GM23338 (cell line): ENCODE results near the gene RBM28. TPM values are rescaled to one million over a fixed set of nuclear protein-coding genes. Genes with fewer than 3 reads are reported as not detected.

ENCODE experiments used
- ATAC-seq: fragments of 200-7000 bp; cut with Tn5 transposase; 3 replicates; pipeline ENCODE4 v1.9.1; 2020
- DNase-seq: peaks from one replicate; pipeline ENCODE4 v3.0.0-alpha.2; 2015; ENCODE audit warnings: low spot score
- H2AFZ ChIP-seq: fragments of 200-600 bp; sonication (generic); 2 replicates; pipeline ENCODE4 v1.8.0; 2016; ENCODE audit warnings: antibody characterized with exemption, mild to moderate bottlenecking, moderate library complexity
- H3F3A ChIP-seq: fragments of 200-600 bp; sonication (generic); replicated peaks from 2 replicates; pipeline ENCODE4 v1.8.0; 2017; ENCODE audit warnings: antibody characterized with exemption, mixed run types, low read depth
- H3K27ac ChIP-seq: fragments of 200-600 bp; sonication (generic); 2 replicates; pipeline ENCODE4 v1.6.1; 2016; ENCODE audit warnings: low read depth
- H3K27me3 ChIP-seq: fragments of 200-600 bp; sonication (generic); 2 replicates; pipeline ENCODE4 v1.8.0; 2016; ENCODE audit warnings: mild to moderate bottlenecking, mixed run types, moderate library complexity; ENCODE audit not compliant: insufficient read depth
- H3K36me3 ChIP-seq: fragments of 200-600 bp; sonication (generic); 2 replicates; pipeline ENCODE4 v1.8.0; 2016; ENCODE audit warnings: mild to moderate bottlenecking; ENCODE audit not compliant: insufficient read depth
- H3K4me1 ChIP-seq: fragments of 200-600 bp; sonication (generic); 2 replicates; pipeline ENCODE4 v1.8.0; 2016; ENCODE audit warnings: mild to moderate bottlenecking, moderate library complexity; ENCODE audit not compliant: insufficient read depth
- H3K4me2 ChIP-seq: fragments of 200-600 bp; sonication (generic); 2 replicates; pipeline ENCODE4 v1.7.1; 2017; ENCODE audit warnings: mixed run types
- H3K4me3 ChIP-seq: fragments of 200-600 bp; sonication (generic); 2 replicates; pipeline ENCODE4 v1.6.1; 2016; ENCODE audit warnings: mixed run types
- H3K79me2 ChIP-seq: fragments of 200-600 bp; sonication (generic); replicated peaks from 2 replicates; pipeline ENCODE4 v1.8.0; 2017; ENCODE audit warnings: mild to moderate bottlenecking; ENCODE audit not compliant: insufficient read depth
- H3K9me2 ChIP-seq: fragments of 200-600 bp; sonication (generic); 2 replicates; pipeline ENCODE4 v1.8.0; 2017; ENCODE audit not compliant: insufficient read depth
- H4K20me1 ChIP-seq: fragments of 200-600 bp; sonication (generic); replicated peaks from 2 replicates; pipeline ENCODE4 v1.8.0; 2017; ENCODE audit warnings: mild to moderate bottlenecking; ENCODE audit not compliant: insufficient read depth
- H3K27ac Mint-ChIP-seq: 2 replicates; pipeline ENCODE4 v1.8.0; 2020; ENCODE audit warnings: inconsistent platforms, mild to moderate bottlenecking, moderate library complexity, mixed read lengths
- H3K27me3 Mint-ChIP-seq: 3 replicates; pipeline ENCODE4 v1.8.0; 2022; ENCODE audit warnings: low read depth, mild to moderate bottlenecking, moderate library complexity, mixed read lengths, inconsistent platforms; ENCODE audit not compliant: insufficient read depth, poor library complexity
- H3K36me3 Mint-ChIP-seq: 3 replicates; pipeline ENCODE4 v1.8.0; 2021; ENCODE audit warnings: low read depth, mild to moderate bottlenecking, inconsistent platforms, moderate library complexity, mixed read lengths
- H3K4me1 Mint-ChIP-seq: 3 replicates; pipeline ENCODE4 v1.8.0; 2020; ENCODE audit warnings: mild to moderate bottlenecking, inconsistent platforms, mixed read lengths
- H3K4me3 Mint-ChIP-seq: 3 replicates; pipeline ENCODE4 v1.8.0; 2021; ENCODE audit warnings: moderate library complexity, mild to moderate bottlenecking, inconsistent platforms, mixed read lengths
- H3K9me3 Mint-ChIP-seq: 3 replicates; pipeline ENCODE4 v1.8.0; 2020; ENCODE audit warnings: moderate library complexity, mild to moderate bottlenecking, inconsistent platforms, mixed read lengths
- CREB1 ChIP-seq: fragments of 250-450 bp; sonication (Bioruptor Pico); IDR thresholded peaks from 2 replicates; pipeline ENCODE4 v1.5.0; 2020; ENCODE audit warnings: low read depth, mild to moderate bottlenecking, moderate library complexity
- CTCF ChIP-seq, 2 experiments: fragments of 200-600 bp in 1 of 2; sonication (generic) in 1 of 2; conservative IDR thresholded peaks; 2 replicates each; pipeline versions ENCODE4 v1.5.1 to v1.6.1; 2016 to 2017; ENCODE audit warnings: antibody characterized with exemption in 2 of 2, low read depth in 2 of 2, mild to moderate bottlenecking in 2 of 2, moderate library complexity in 1 of 2
- EZH2phosphoT487 ChIP-seq: fragments of 200-600 bp; sonication (generic); IDR thresholded peaks from one replicate; pipeline ENCODE4 v1.8.1; 2018; ENCODE audit warnings: antibody characterized with exemption; ENCODE audit not compliant: unreplicated experiment
- JUNB ChIP-seq: IDR thresholded peaks from one replicate; pipeline ENCODE4 v1.6.1; 2016; ENCODE audit warnings: antibody characterized with exemption; ENCODE audit not compliant: unreplicated experiment
- NANOG ChIP-seq: IDR thresholded peaks from 2 replicates; pipeline ENCODE4 v1.6.1; 2016; ENCODE audit warnings: antibody characterized with exemption, borderline replicate concordance
- POLR2AphosphoS5 ChIP-seq: IDR thresholded peaks from 2 replicates; pipeline ENCODE4 v1.6.1; 2016; ENCODE audit warnings: antibody characterized with exemption, low read depth
- REST ChIP-seq: IDR thresholded peaks from one replicate; pipeline ENCODE4 v1.6.1; 2018; ENCODE audit warnings: antibody characterized with exemption; ENCODE audit not compliant: unreplicated experiment
- STAT1 ChIP-seq: IDR thresholded peaks from one replicate; pipeline ENCODE4 v1.6.1; 2016; ENCODE audit warnings: antibody characterized with exemption; ENCODE audit not compliant: unreplicated experiment
- ZNF114 ChIP-seq: fragments of 250-450 bp; sonication (Bioruptor Pico); IDR thresholded peaks from 2 replicates; pipeline ENCODE4 v1.5.0; 2020; ENCODE audit warnings: mild to moderate bottlenecking, moderate library complexity
- ZNF462 ChIP-seq: fragments of 250-450 bp; sonication (Bioruptor Pico); IDR thresholded peaks from 2 replicates; pipeline ENCODE4 v1.5.0; 2020; ENCODE audit warnings: mild to moderate bottlenecking, moderate library complexity
- polyA plus RNA-seq: library from polyadenylated mRNA; unstranded; fragments of >200 nt; fragmentation: Nextera tagmentation; extraction: Ambion mirVana; gene quantifications from 2 replicates; pipeline ENCODE4 v1.2.1, GENCODE V29; 2016
- total RNA-seq: library from RNA; depleted of rRNA; stranded (reverse); fragments of >200 nt; shearing (Covaris generic); gene quantifications from 2 replicates; pipeline ENCODE4 v1.2.3, GENCODE V29; 2014

Gene RBM28
- total and polyA plus RNA-seq, 2 experiments from 2014 or later, result 24.3 to 87.5 TPM

- TF ChIP-seq REST (no peak), EZH2phosphoT487 (no peak), STAT1 (no peak), CTCF (conservative IDR thresholded peaks at IDR 0.05; ENCODE audit: low read depth in 2 of 2) (no peak), CREB1 (CRISPR knock-in tag) (no peak), NANOG (no peak), POLR2AphosphoS5 (no peak)
Measured at GRCh38 chr7:128264477-128264876, 79.2 kb downstream of the RBM28 start (continued).

- Histone ChIP-seq H4K20me1 (no peaks in the 10 kb centered on the region), H3K4me2 (no peak overlapping the region), H2AFZ (no peak overlapping the region), H3K27me3 (no peaks in the 10 kb centered on the region), H3K9me2 (no peaks in the 10 kb centered on the region), H3K27ac (no peak overlapping the region), H3K79me2 (no peaks in the 10 kb centered on the region), H3K4me3 (no peak overlapping the region), H3F3A (no peaks in the 10 kb centered on the region), H3K4me1 (peaks cover 45% of the 10 kb centered on the region), H3K36me3 (no peaks in the 10 kb centered on the region)
- Mint-ChIP-seq H3K27me3 (peaks cover 33% of the 10 kb centered on the region), H3K36me3 (no peaks in the 10 kb centered on the region), H3K9me3 (no peaks in the 10 kb centered on the region), H3K27ac (no peak overlapping the region), H3K4me1 (peaks cover 56% of the 10 kb centered on the region), H3K4me3 (peak overlapping the region; percentile 37; the same call in 1 of the 3 replicates)
- no peak for ATAC-seq
- peak; percentile 47 for DNase-seq
- TF ChIP-seq NANOG (no peak), ZNF114 (CRISPR knock-in tag) (no peak), POLR2AphosphoS5 (no peak), ZNF462 (CRISPR knock-in tag) (no peak), CREB1 (CRISPR knock-in tag) (no peak), REST (no peak), EZH2phosphoT487 (no peak), JUNB (no peak)
Measured at GRCh38 chr7:128263420-128263819, 80.3 kb downstream of the RBM28 start.
